Spleen (tissue), 7 donors: ENCODE measurements around the gene RAPSN.

ENCODE experiments used
- CTCF ChIP-seq, 11 experiments: fragments of 200-600 bp in 7 of 11; fragments of 450-650 bp in 4 of 11; sonication (generic) in 4 of 11; IDR thresholded peaks in 8 of 11; conservative IDR thresholded peaks in 3 of 11; 1 replicate in 7 of 11; 2 replicates in 4 of 11; pipeline versions ENCODE4 v1.4.0 to v1.8.0; 2016 to 2021; ENCODE audit warnings: antibody characterized with exemption in 11 of 11, inconsistent platforms in 4 of 11, mild to moderate bottlenecking in 1 of 11
- POLR2A ChIP-seq, 3 donors: fragments of 450-650 bp; IDR thresholded peaks; one replicate each; pipeline ENCODE4 v1.5.1; 2017; ENCODE audit warnings: antibody characterized with exemption in 3 of 3, mild to moderate bottlenecking in 1 of 3
- donor health status: DM: no; HTN: no; CAD: no; lungs with moderate emphysema.
- donor health status: DM: no; HTN: no; CAD: no.
- donor health status: DM: no; HTN: no; CAD: no.

DNA sequence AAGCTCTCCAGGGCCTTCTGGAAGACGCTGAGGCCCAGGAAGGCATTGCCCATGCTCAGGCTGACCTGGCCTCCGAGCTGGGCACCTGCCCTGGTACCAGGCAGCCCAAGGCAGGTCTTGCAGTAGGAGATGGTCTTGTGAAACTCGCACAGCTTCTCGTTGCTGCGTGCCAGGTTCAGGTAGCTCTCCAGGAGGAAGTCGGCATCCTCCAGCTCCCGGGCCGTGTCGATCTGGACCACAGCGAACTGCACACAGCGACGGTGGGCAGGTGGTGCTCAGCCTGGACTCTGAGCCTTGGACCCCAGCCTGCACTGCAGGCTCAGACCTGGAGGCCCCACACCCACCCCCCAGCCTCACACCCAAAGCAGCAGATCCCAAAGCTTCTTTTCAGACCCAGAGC is 1.0 kb downstream of the RAPSN start:
- TF ChIP-seq CTCF (IDR thresholded peaks at IDR 0.05 in 8 of 11, conservative IDR thresholded peaks at IDR 0.05 in 3 of 11) (no peak), POLR2A (IDR thresholded peaks at IDR 0.05) (no peak)
